Vagina (tissue), 2 donors: ENCODE data around the gene POU3F2. TPM values are rescaled to one million over a fixed set of nuclear protein-coding genes. Genes with fewer than 3 reads are reported as not detected.

Experiments used
- DNase-seq, 2 donors: peaks; one replicate each; pipeline ENCODE4 v3.0.0-alpha.2; 2017; ENCODE audit errors: extremely low spot score in 2 of 2
- H3K27ac ChIP-seq: fragments of 200-600 bp; sonication (generic); one replicate; pipeline ENCODE4 v1.5.1; 2019
- H3K27me3 ChIP-seq: fragments of 200-600 bp; sonication (generic); one replicate; pipeline ENCODE4 v1.5.1; 2019
- H3K36me3 ChIP-seq, 2 donors: fragments of 200-600 bp; sonication (generic); one replicate each; pipeline ENCODE4 v1.5.1; 2017 to 2019
- H3K4me1 ChIP-seq: fragments of 200-600 bp; sonication (generic); one replicate; pipeline ENCODE4 v1.5.1; 2019
- H3K4me3 ChIP-seq, 2 donors: fragments of 200-600 bp; sonication (generic); 1 replicate in 1 of 2; 2 replicates in 1 of 2; pipeline ENCODE4 v1.5.1; 2016 to 2019
- H3K9me3 ChIP-seq: fragments of 200-600 bp; sonication (generic); one replicate; pipeline ENCODE4 v1.5.1; 2019
- POLR2A ChIP-seq, 2 donors: fragments of 450-650 bp; IDR thresholded peaks; one replicate each; pipeline ENCODE4 v1.6.1; 2017; ENCODE audit warnings: antibody characterized with exemption in 2 of 2, mild to moderate bottlenecking in 2 of 2, moderate library complexity in 2 of 2
- POLR2AphosphoS5 ChIP-seq, 2 donors: sonication (generic); formaldehyde crosslinking; IDR thresholded peaks; one replicate each; pipeline ENCODE4 v1.9.0; 2017; ENCODE audit warnings: antibody characterized with exemption in 2 of 2, mild to moderate bottlenecking in 2 of 2, low read depth in 1 of 2; ENCODE audit not compliant: insufficient read depth in 1 of 2
- intact Hi-C: fragments of 100-400 bp; cut with DNase I; formaldehyde crosslinking; loops from one replicate; pipeline ENCODE4 v1.15.1; 2023
- total RNA-seq: library from RNA; depleted of rRNA; stranded (reverse); fragments of >200 nt; gene quantifications from one replicate; pipeline ENCODE4 v1.2.3, GENCODE V29; 2016
- TF ChIP-seq, protein P1 (sequence below), 3 experiments: fragments of 450-650 bp in 2 of 3; fragments of 200-600 bp in 1 of 3; sonication (generic) in 1 of 3; IDR thresholded peaks; one replicate each; pipeline ENCODE4 v1.5.1; 2017 to 2019; ENCODE audit warnings: antibody characterized with exemption in 3 of 3, mild to moderate bottlenecking in 2 of 3, moderate library complexity in 2 of 3

The POU3F2 gene
- total RNA-seq, 1 donor from 2014 or later, result not detected

DNA sequence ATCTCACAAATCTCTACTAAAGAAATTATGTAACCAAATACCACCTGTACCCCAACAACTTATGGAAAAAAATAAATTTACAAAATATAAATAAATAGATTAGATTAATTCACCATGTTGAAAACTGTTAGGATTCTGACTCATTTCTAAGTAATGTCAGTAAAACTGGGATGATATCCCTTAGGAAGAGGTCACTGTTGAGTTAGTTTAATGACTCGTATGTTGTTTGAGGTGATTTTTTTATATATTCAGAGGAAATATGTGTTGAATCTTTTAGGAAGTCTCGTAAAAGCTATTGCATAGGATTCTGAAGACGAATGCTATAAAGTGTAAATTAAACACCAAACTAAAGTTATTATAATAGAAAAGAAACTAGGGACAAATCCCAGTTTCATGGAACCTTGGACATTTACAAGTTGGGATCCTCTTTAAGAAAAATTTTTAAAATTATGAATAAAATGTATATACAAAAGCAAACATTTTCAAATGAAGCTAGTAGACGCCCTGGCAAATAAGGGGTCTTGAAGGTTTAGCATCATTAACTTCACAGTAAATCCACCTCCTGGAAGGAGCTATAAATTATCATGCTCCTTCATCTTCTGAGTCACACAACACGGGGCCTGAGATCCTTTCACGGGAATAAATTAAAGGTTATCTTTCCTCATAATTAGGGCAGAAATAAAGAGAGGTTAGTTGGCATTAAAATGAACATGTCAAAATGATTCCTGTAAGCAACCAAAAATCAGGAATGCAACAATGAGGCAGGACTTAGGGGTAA is 37.0 kb upstream of the POU3F2 start:
- intact Hi-C loops, result no loop called here
- TF ChIP-seq POLR2AphosphoS5 (IDR thresholded peaks at IDR 0.05; ENCODE audit: insufficient read depth in 1 of 2, low read depth in 1 of 2), result no peak
- TF ChIP-seq POLR2A (IDR thresholded peaks at IDR 0.05), result no peak
- TF ChIP-seq, protein P1, sequence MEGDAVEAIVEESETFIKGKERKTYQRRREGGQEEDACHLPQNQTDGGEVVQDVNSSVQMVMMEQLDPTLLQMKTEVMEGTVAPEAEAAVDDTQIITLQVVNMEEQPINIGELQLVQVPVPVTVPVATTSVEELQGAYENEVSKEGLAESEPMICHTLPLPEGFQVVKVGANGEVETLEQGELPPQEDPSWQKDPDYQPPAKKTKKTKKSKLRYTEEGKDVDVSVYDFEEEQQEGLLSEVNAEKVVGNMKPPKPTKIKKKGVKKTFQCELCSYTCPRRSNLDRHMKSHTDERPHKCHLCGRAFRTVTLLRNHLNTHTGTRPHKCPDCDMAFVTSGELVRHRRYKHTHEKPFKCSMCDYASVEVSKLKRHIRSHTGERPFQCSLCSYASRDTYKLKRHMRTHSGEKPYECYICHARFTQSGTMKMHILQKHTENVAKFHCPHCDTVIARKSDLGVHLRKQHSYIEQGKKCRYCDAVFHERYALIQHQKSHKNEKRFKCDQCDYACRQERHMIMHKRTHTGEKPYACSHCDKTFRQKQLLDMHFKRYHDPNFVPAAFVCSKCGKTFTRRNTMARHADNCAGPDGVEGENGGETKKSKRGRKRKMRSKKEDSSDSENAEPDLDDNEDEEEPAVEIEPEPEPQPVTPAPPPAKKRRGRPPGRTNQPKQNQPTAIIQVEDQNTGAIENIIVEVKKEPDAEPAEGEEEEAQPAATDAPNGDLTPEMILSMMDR (IDR thresholded peaks at IDR 0.05), result no peak
- Histone ChIP-seq H3K36me3 (no peaks in the 10 kb centered on the region), H3K27me3 (no peaks in the 10 kb centered on the region), H3K4me3 (no peak overlapping the region), H3K27ac (no peak overlapping the region), H3K9me3 (no peaks in the 10 kb centered on the region), H3K4me1 (no peaks in the 10 kb centered on the region)
- DNase-seq, result no peak

DNA sequence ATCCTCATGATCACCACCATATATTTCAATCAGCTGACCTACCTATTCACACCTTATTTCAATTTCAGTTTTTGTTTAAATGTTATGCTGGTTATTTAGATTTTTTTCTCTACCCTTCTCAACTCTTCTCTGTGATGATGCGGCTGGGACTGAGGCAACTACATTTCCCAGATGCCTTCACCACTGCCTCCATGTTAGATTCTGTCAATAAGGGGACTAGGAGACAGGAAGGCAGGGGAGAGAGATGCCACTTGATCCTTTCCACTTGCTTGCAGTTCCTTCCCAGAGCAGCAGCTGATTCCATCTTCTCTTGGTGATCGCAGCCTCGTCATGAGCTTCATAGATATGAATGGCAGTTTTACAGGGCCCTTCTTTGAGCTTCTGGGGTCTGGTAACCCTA is 33.5 kb upstream of the POU3F2 start:
- intact Hi-C loops, result no loop called here
- H3K4me1 ChIP-seq, result no peaks in the 10 kb centered on the region
- DNase-seq, result no peak

DNA sequence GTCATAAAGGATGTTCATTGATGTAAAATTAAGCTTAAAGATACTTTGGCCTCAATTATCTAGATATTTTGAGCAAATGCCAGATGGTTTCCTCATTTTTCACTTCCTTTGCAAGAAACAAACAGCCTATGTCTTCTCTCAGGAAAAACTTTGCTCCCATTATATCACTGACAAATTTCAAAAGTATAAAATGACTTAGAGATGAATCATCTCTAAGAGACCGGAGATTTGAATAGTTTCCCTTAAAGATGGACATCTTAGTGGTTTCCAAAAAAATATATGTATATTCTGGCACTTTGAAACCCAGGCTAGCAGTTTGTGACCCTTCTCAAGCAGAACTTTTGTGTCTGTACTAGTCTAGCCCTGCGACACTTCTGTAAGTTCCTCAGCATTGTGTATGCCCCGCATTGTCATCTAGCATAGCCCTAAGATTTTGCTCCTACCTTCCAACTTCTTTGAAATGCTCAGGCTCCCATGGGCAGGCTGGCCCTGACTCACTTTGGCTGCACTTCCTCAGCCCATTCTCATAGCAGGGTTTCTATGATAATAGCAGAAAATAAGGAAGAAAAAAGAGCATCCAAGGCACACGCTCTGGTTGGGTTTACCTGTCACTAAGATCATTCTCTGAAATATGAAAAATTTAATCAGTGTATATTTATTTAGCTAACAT is 25.7 kb upstream of the POU3F2 start:
- Histone ChIP-seq H3K27ac (no peak overlapping the region), H3K27me3 (no peaks in the 10 kb centered on the region), H3K36me3 (no peaks in the 10 kb centered on the region), H3K9me3 (no peaks in the 10 kb centered on the region), H3K4me1 (no peaks in the 10 kb centered on the region), H3K4me3 (no peak overlapping the region)
- TF ChIP-seq POLR2A (IDR thresholded peaks at IDR 0.05) (no peak), POLR2AphosphoS5 (IDR thresholded peaks at IDR 0.05; ENCODE audit: insufficient read depth in 1 of 2, low read depth in 1 of 2) (no peak)
- TF ChIP-seq, protein P1 (IDR thresholded peaks at IDR 0.05), result no peak
- no peak for DNase-seq
- intact Hi-C loops, result no loop called here

More for the DNA sequence above, 33.5 kb upstream of the POU3F2 start:
- Histone ChIP-seq H3K27me3 (no peaks in the 10 kb centered on the region), H3K4me3 (no peak overlapping the region), H3K27ac (no peak overlapping the region), H3K36me3 (no peaks in the 10 kb centered on the region), H3K9me3 (no peaks in the 10 kb centered on the region)
- TF ChIP-seq, protein P1 (IDR thresholded peaks at IDR 0.05), result no peak
- TF ChIP-seq POLR2A (IDR thresholded peaks at IDR 0.05), result no peak
- TF ChIP-seq POLR2AphosphoS5 (IDR thresholded peaks at IDR 0.05; ENCODE audit: insufficient read depth in 1 of 2, low read depth in 1 of 2), result no peak

DNA sequence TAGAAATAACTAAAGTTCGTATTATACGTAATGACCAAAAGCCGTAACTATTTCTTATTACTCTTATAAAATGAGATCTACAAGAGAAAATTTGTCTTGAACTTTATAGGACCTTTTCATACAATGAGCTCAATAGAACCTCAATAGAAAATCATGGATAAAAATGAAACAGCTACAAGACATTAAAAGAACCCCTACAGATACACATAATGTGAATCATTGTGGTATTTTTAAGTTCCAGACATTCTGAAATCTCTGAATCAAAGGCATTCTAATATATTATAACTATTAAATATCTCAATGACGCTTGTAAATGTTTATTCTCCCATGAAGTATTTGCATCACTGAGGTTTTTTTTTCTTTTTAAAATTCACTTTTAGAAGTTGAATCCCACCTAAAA is 22.2 kb upstream of the POU3F2 start:
- TF ChIP-seq, protein P1 (IDR thresholded peaks at IDR 0.05), result no peak
- TF ChIP-seq POLR2A (IDR thresholded peaks at IDR 0.05), result no peak
- no peak for TF ChIP-seq POLR2AphosphoS5 (IDR thresholded peaks at IDR 0.05; ENCODE audit: insufficient read depth in 1 of 2, low read depth in 1 of 2)
- Histone ChIP-seq H3K9me3 (no peaks in the 10 kb centered on the region), H3K27me3 (no peaks in the 10 kb centered on the region), H3K27ac (no peak overlapping the region), H3K4me3 (no peak overlapping the region), H3K4me1 (no peaks in the 10 kb centered on the region), H3K36me3 (no peaks in the 10 kb centered on the region)
- no peak for DNase-seq
- intact Hi-C loops, result no loop called here

DNA sequence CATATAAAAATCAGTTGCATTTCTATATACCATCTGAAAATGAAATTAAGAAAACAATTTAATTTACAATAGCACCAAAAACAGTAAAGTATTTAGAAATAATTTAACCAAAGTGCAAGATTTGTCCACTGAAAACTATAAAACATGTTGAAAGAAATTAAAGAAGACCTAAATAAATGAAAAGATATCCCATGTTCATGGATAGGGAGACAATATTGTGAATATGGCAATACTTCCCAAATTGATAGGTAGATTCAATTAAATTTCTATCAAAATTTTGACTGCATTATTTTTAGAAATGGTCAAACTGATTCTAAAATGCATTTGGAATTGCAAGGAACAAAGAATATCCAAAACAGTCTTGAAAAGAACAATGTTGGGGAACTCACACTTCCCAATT is 17.6 kb upstream of the POU3F2 start:
- intact Hi-C loops, result no loop called here
- Histone ChIP-seq H3K27me3 (no peaks in the 10 kb centered on the region), H3K27ac (no peak overlapping the region), H3K4me3 (no peak overlapping the region), H3K4me1 (no peaks in the 10 kb centered on the region), H3K9me3 (no peaks in the 10 kb centered on the region), H3K36me3 (no peaks in the 10 kb centered on the region)
- TF ChIP-seq, protein P1 (IDR thresholded peaks at IDR 0.05), result no peak
- TF ChIP-seq POLR2A (IDR thresholded peaks at IDR 0.05) (no peak), POLR2AphosphoS5 (IDR thresholded peaks at IDR 0.05; ENCODE audit: insufficient read depth in 1 of 2, low read depth in 1 of 2) (no peak)
- DNase-seq, result no peak
